Neuronal stem cell (in vitro differentiated cells): ENCODE measurements around the gene MYO15B.

Experiments
- DNase-seq: peaks from one replicate; pipeline ENCODE4 v3.0.0-alpha.2; 2013; ENCODE audit warnings: low spot score
- H2AFZ ChIP-seq: one replicate; pipeline ENCODE4 v1.6.1; 2013; ENCODE audit warnings: mild to moderate bottlenecking, low read length, inconsistent platforms
- H2AK5ac ChIP-seq: 2 replicates; pipeline ENCODE4 v1.6.1; 2013; ENCODE audit warnings: low read depth, mild to moderate bottlenecking, inconsistent platforms, low read length, moderate library complexity, mixed read lengths
- H2BK120ac ChIP-seq: 2 replicates; pipeline ENCODE4 v1.6.1; 2013; ENCODE audit warnings: low read depth, mild to moderate bottlenecking, inconsistent platforms, low read length, moderate library complexity, mixed read lengths
- H2BK12ac ChIP-seq: one replicate; pipeline ENCODE4 v1.6.1; 2013; ENCODE audit warnings: low read length, inconsistent platforms
- H2BK15ac ChIP-seq: 2 replicates; pipeline ENCODE4 v1.6.1; 2013; ENCODE audit warnings: mild to moderate bottlenecking, low read length, inconsistent platforms, mixed read lengths
- H2BK5ac ChIP-seq: one replicate; pipeline ENCODE4 v1.6.1; 2013; ENCODE audit warnings: inconsistent platforms, mild to moderate bottlenecking, low read length, moderate library complexity
- H3K14ac ChIP-seq: one replicate; pipeline ENCODE4 v1.6.1; 2013; ENCODE audit warnings: low read length, inconsistent platforms
- H3K18ac ChIP-seq: 2 replicates; pipeline ENCODE4 v1.6.1; 2013; ENCODE audit warnings: low read length, inconsistent platforms
- H3K23ac ChIP-seq: 2 replicates; pipeline ENCODE4 v1.6.1; 2013; ENCODE audit warnings: low read depth, mild to moderate bottlenecking, mixed read lengths, low read length, inconsistent platforms; ENCODE audit not compliant: poor library complexity
- H3K27ac ChIP-seq: replicated peaks from 3 replicates; pipeline ENCODE4 v1.5.1; 2013; ENCODE audit warnings: low read length, inconsistent platforms
- H3K27me3 ChIP-seq, 3 experiments: 2 replicates each; pipeline ENCODE4 v1.6.1; 2013; ENCODE audit warnings: low read length in 3 of 3, mild to moderate bottlenecking in 2 of 3, inconsistent platforms in 1 of 3, low read depth in 1 of 3, mixed read lengths in 1 of 3, moderate library complexity in 1 of 3; ENCODE audit not compliant: control insufficient read depth in 3 of 3, insufficient read depth in 3 of 3
- H3K36me3 ChIP-seq, 2 donors: replicated peaks in 1 of 2; 2 replicates each; pipeline ENCODE4 v1.6.1; 2013; ENCODE audit warnings: low read length in 2 of 2; ENCODE audit not compliant: control insufficient read depth in 2 of 2, insufficient read depth in 2 of 2
- H3K4ac ChIP-seq: 2 replicates; pipeline ENCODE4 v1.6.1; 2013; ENCODE audit warnings: inconsistent platforms, mild to moderate bottlenecking, low read length, moderate library complexity
- H3K4me1 ChIP-seq, 2 donors: 1 replicate in 1 of 2; 2 replicates in 1 of 2; pipeline ENCODE4 v1.6.1; 2013; ENCODE audit warnings: low read length in 2 of 2, low read depth in 1 of 2; ENCODE audit not compliant: control insufficient read depth in 2 of 2, insufficient read depth in 1 of 2
- H3K4me2 ChIP-seq: one replicate; pipeline ENCODE4 v1.6.1; 2013; ENCODE audit warnings: mild to moderate bottlenecking, low read length, inconsistent platforms; ENCODE audit not compliant: insufficient read depth, poor library complexity, severe bottlenecking
- H3K4me3 ChIP-seq, 2 donors: 2 replicates each; pipeline ENCODE4 v1.5.1; 2013; ENCODE audit warnings: low read length in 2 of 2, mild to moderate bottlenecking in 2 of 2, inconsistent platforms in 1 of 2, moderate library complexity in 1 of 2
- H3K79me1 ChIP-seq: one replicate; pipeline ENCODE4 v1.6.1; 2013; ENCODE audit warnings: low read depth, mild to moderate bottlenecking, inconsistent platforms, low read length, moderate library complexity
- H3K9ac ChIP-seq: one replicate; pipeline ENCODE4 v1.6.1; 2013; ENCODE audit warnings: mild to moderate bottlenecking, low read depth, low read length, inconsistent platforms; ENCODE audit not compliant: poor library complexity
- H3K9me3 ChIP-seq, 2 donors: replicated peaks in 1 of 2; 2 replicates each; pipeline versions ENCODE3 to v1.6.1; 2013; ENCODE audit warnings: low read length in 2 of 2, mild to moderate bottlenecking in 2 of 2, inconsistent platforms in 1 of 2, low read depth in 1 of 2, mixed read lengths in 1 of 2, moderate library complexity in 1 of 2; ENCODE audit not compliant: control insufficient read depth in 2 of 2, insufficient read depth in 1 of 2
- H4K8ac ChIP-seq: one replicate; pipeline ENCODE4 v1.6.1; 2013; ENCODE audit warnings: low read depth, mild to moderate bottlenecking, inconsistent platforms, low read length, moderate library complexity
- H4K91ac ChIP-seq: one replicate; pipeline ENCODE4 v1.6.1; 2013; ENCODE audit warnings: low read length, low read depth, mild to moderate bottlenecking, inconsistent platforms; ENCODE audit not compliant: poor library complexity
- WGBS, 2 donors: extraction: QIAGEN DNeasy Blood & Tissue Kit; methylation state at CpG; one replicate each; pipeline ENCODE4 v1.1.7; 2013; ENCODE audit warnings: missing lambda C conversion rate in 2 of 2, mixed read lengths in 1 of 2; ENCODE audit not compliant: insufficient read length in 2 of 2, insufficient replicate concordance in 1 of 2; ENCODE audit errors: extremely low coverage in 2 of 2; 5-methylcytosine and 5-hydroxymethylcytosine counted together

The MYO15B gene

GRCh38 chr17:75565066-75565465, 22.5 kb upstream of the MYO15B start:
- no peaks in the 10 kb centered on the region for H3K9me3 ChIP-seq
- no peak overlapping the region for H2BK5ac ChIP-seq
- WGBS, 2 donors: no CpG with 5 or more reads among the region's 7 CpGs
- no peak overlapping the region for H4K91ac ChIP-seq
- no peak overlapping the region for H4K8ac ChIP-seq
- H3K18ac ChIP-seq: no peak overlapping the region
- H2AFZ ChIP-seq: no peak overlapping the region
- no peak overlapping the region for H2AK5ac ChIP-seq
- H3K36me3 ChIP-seq: peaks cover 0 to 8% of the 10 kb centered on the region in 2 donors
- no peak overlapping the region for H3K4me3 ChIP-seq
- no peak overlapping the region for H3K14ac ChIP-seq
- no peak overlapping the region for H3K27ac ChIP-seq
- no peak overlapping the region for H3K23ac ChIP-seq
- H3K27me3 ChIP-seq: peaks cover 0 to 31% (median 0%) of the 10 kb centered on the region in 3 experiments
- H3K4me2 ChIP-seq: no peak overlapping the region
- DNase-seq: no peak
- no peak overlapping the region for H2BK12ac ChIP-seq
- no peak overlapping the region for H2BK120ac ChIP-seq
- H3K4me1 ChIP-seq: peaks cover 0 to 4% of the 10 kb centered on the region in 2 donors
- no peak overlapping the region for H2BK15ac ChIP-seq
- peaks cover 3% of the 10 kb centered on the region for H3K79me1 ChIP-seq
- H3K4ac ChIP-seq: no peak overlapping the region
- H3K9ac ChIP-seq: no peak overlapping the region

GRCh38 chr17:75565618-75566017, 22.0 kb upstream of the MYO15B start:
- Histone ChIP-seq H4K91ac (no peak overlapping the region), H2AFZ (no peak overlapping the region), H3K18ac (no peak overlapping the region), H2BK120ac (no peak overlapping the region), H3K27ac (no peak overlapping the region), H2BK15ac (no peak overlapping the region), H3K4me2 (no peak overlapping the region), H2AK5ac (no peak overlapping the region), H3K23ac (peak overlapping the region; percentile 31), H3K27me3 (peaks cover 0 to 31% (median 0%) of the 10 kb centered on the region in 3 experiments), H2BK12ac (no peak overlapping the region), H3K79me1 (peaks cover 3% of the 10 kb centered on the region), H3K4me1 (peaks cover 0 to 10% of the 10 kb centered on the region in 2 donors), H2BK5ac (peak overlapping the region; percentile 4), H3K14ac (no peak overlapping the region), H3K4ac (no peak overlapping the region), H4K8ac (no peak overlapping the region), H3K9ac (no peak overlapping the region), H3K4me3 (no peak overlapping the region), H3K36me3 (peaks cover 0 to 10% of the 10 kb centered on the region in 2 donors), H3K9me3 (no peaks in the 10 kb centered on the region)
- no CpG with 5 or more reads among the region's 6 CpGs for WGBS, 2 donors
- DNase-seq: no peak

GRCh38 chr17:75566416-75566815, 21.2 kb upstream of the MYO15B start:
- peaks cover 0 to 10% of the 10 kb centered on the region in 2 donors for H3K36me3 ChIP-seq
- no CpG with 5 or more reads among the region's 6 CpGs for WGBS, 2 donors
- no peak overlapping the region for H3K4me3 ChIP-seq
- H2BK120ac ChIP-seq: no peak overlapping the region
- no peak overlapping the region for H3K9ac ChIP-seq
- H2BK5ac ChIP-seq: peak overlapping the region; percentile 4
- no peak overlapping the region for H2BK15ac ChIP-seq
- no peak overlapping the region for H2BK12ac ChIP-seq
- H2AFZ ChIP-seq: peak overlapping the region; percentile 49
- no peak overlapping the region for H3K4me2 ChIP-seq
- no peak for DNase-seq
- H3K4me1 ChIP-seq: peaks cover 0 to 15% of the 10 kb centered on the region in 2 donors
- peaks cover 0 to 31% (median 0%) of the 10 kb centered on the region in 3 experiments for H3K27me3 ChIP-seq
- H3K14ac ChIP-seq: no peak overlapping the region
- H2AK5ac ChIP-seq: no peak overlapping the region
- no peak overlapping the region for H3K4ac ChIP-seq
- no peak overlapping the region for H3K23ac ChIP-seq
- H4K91ac ChIP-seq: no peak overlapping the region
- peaks cover 3% of the 10 kb centered on the region for H3K79me1 ChIP-seq
- H3K27ac ChIP-seq: no peak overlapping the region
- no peak overlapping the region for H4K8ac ChIP-seq
- H3K18ac ChIP-seq: no peak overlapping the region
- H3K9me3 ChIP-seq: no peaks in the 10 kb centered on the region

GRCh38 chr17:75566834-75567233, 20.8 kb upstream of the MYO15B start:
- no CpG with 5 or more reads among the region's 5 CpGs for WGBS, 2 donors
- H3K27me3 ChIP-seq: peaks cover 0 to 31% (median 0%) of the 10 kb centered on the region in 3 experiments

More at GRCh38 chr17:75566834-75567233, 20.8 kb upstream of the MYO15B start:
- Histone ChIP-seq H2AK5ac (no peak overlapping the region), H3K4me1 (peaks cover 0 to 15% of the 10 kb centered on the region in 2 donors), H3K4me3 (no peak overlapping the region), H3K27ac (no peak overlapping the region), H2BK5ac (no peak overlapping the region), H2BK120ac (no peak overlapping the region), H3K14ac (no peak overlapping the region), H2BK15ac (no peak overlapping the region), H2BK12ac (no peak overlapping the region), H3K4ac (no peak overlapping the region), H3K9ac (no peak overlapping the region), H4K91ac (no peak overlapping the region), H4K8ac (no peak overlapping the region), H3K4me2 (no peak overlapping the region), H3K23ac (no peak overlapping the region), H3K18ac (no peak overlapping the region), H2AFZ (no peak overlapping the region), H3K79me1 (peaks cover 3% of the 10 kb centered on the region), H3K9me3 (no peaks in the 10 kb centered on the region), H3K36me3 (peaks cover 0 to 10% of the 10 kb centered on the region in 2 donors)
- no peak for DNase-seq
